GM12878 (cell line): Measurements from ENCODE around the gene HMMR. TPM values are rescaled to one million over a fixed set of nuclear protein-coding genes. Genes with fewer than 3 reads are reported as not detected.

Experiments
- ATAC-seq: fragments of 200-7000 bp; cut with Tn5 transposase; 3 replicates; pipeline ENCODE4 v1.9.1; 2020; ENCODE audit warnings: mild to moderate bottlenecking, moderate library complexity
- BruUV-seq: library from RNA; stranded (reverse); fragments of 400-500 nt; replicated peaks from 2 replicates; lab custom pipeline; 2021; lab: Mats Ljungman, UMichigan
- CTCF ChIA-PET: fragments of 300-600 bp; sonication (Branson Sonifier 250); formaldehyde crosslinking; extraction: SDS; loops from one replicate; lab custom pipeline; 2021; ENCODE audit warnings: inconsistent platforms; lab: Yijun Ruan, JAX
- POLR2A ChIA-PET: fragments of 350-600 bp; formaldehyde crosslinking; extraction: SDS; loops from one replicate; lab custom pipeline; 2021; ENCODE audit warnings: inconsistent platforms; lab: Charles Lee
- RAD21 ChIA-PET: fragments of 300-600 bp; sonication (Branson Sonifier 250); formaldehyde crosslinking; loops from one replicate; lab custom pipeline; 2023; ENCODE audit warnings: antibody characterized with exemption; ENCODE audit not compliant: unreplicated experiment; lab: Charles Lee
- SMC1A ChIA-PET: fragments of 300-600 bp; sonication (Branson Sonifier 250); formaldehyde crosslinking; loops from one replicate; lab custom pipeline; 2023; ENCODE audit not compliant: unreplicated experiment, uncharacterized antibody; lab: Charles Lee
- DNase-seq: peaks from one replicate; pipeline ENCODE4 v3.0.0-alpha.2; 2011; ENCODE audit warnings: low read depth, low spot score
- FAIRE-seq: peaks from 3 replicates; lab custom pipeline; 2011; peaks lifted over from hg19 to GRCh38; lab: Jason Lieb, UNC
- H2AFZ ChIP-seq: 2 replicates; pipeline ENCODE4 v1.6.0; 2011; ENCODE audit warnings: low read depth, low read length, control low read depth; ENCODE audit not compliant: control insufficient read depth
- H3K27ac ChIP-seq: 2 replicates; pipeline ENCODE4 v1.5.1; 2011; ENCODE audit warnings: control low read depth; ENCODE audit not compliant: control insufficient read depth, insufficient read depth
- H3K27me3 ChIP-seq, 2 experiments: replicated peaks in 1 of 2; 2 replicates each; pipeline versions ENCODE4 v1.6.0 to v1.6.1; 2011; ENCODE audit warnings: low read length in 1 of 2; ENCODE audit not compliant: control insufficient read depth in 2 of 2, insufficient read depth in 2 of 2
- H3K36me3 ChIP-seq, 2 experiments: 2 replicates each; pipeline ENCODE4 v1.5.1; 2011; ENCODE audit warnings: low read length in 1 of 2; ENCODE audit not compliant: control insufficient read depth in 2 of 2, insufficient read depth in 2 of 2
- H3K4me1 ChIP-seq: 2 replicates; pipeline ENCODE4 v1.6.1; 2011; ENCODE audit warnings: mild to moderate bottlenecking, low read length, moderate library complexity, mixed read lengths; ENCODE audit not compliant: control insufficient read depth, insufficient read depth
- H3K4me2 ChIP-seq: 2 replicates; pipeline ENCODE4 v1.6.0; 2011; ENCODE audit warnings: control low read depth; ENCODE audit not compliant: control insufficient read depth, insufficient read depth
- H3K4me3 ChIP-seq: fragments of 200-600 bp; sonication (generic); 2 replicates; pipeline ENCODE4 v1.5.1; 2016
- H3K79me2 ChIP-seq: 2 replicates; pipeline ENCODE4 v1.6.0; 2011; ENCODE audit warnings: low read length; ENCODE audit not compliant: control insufficient read depth, insufficient read depth
- H3K9ac ChIP-seq: 2 replicates; pipeline ENCODE4 v1.8.0; 2011; ENCODE audit warnings: low read length, control low read depth, mixed read lengths; ENCODE audit not compliant: control insufficient read depth, insufficient read depth
- H3K9me3 ChIP-seq: replicated peaks from 3 replicates; pipeline ENCODE4 v1.5.1; 2011; ENCODE audit warnings: mild to moderate bottlenecking, low read length; ENCODE audit not compliant: control insufficient read depth, insufficient read depth
- H4K20me1 ChIP-seq: 2 replicates; pipeline ENCODE4 v1.6.0; 2011; ENCODE audit not compliant: control insufficient read depth, insufficient read depth
- CREB1 ChIP-seq: IDR thresholded peaks from 2 replicates; pipeline ENCODE4 v1.6.1; 2012; ENCODE audit warnings: low read depth, mild to moderate bottlenecking, inconsistent platforms
- ETV6 ChIP-seq, 2 experiments: fragments of 450-650 bp in 1 of 2; IDR thresholded peaks in 1 of 2; conservative IDR thresholded peaks in 1 of 2; 2 replicates each; pipeline ENCODE4 v1.6.1; 2014; ENCODE audit warnings: antibody characterized with exemption in 1 of 2, borderline replicate concordance in 1 of 2, low read depth in 1 of 2, mild to moderate bottlenecking in 1 of 2, moderate library complexity in 1 of 2
- FOS ChIP-seq: IDR thresholded peaks from 3 replicates; pipeline ENCODE4 v1.6.1; 2011; ENCODE audit warnings: borderline replicate concordance; ENCODE audit not compliant: insufficient read length; ENCODE audit errors: extremely low read depth
- HCFC1 ChIP-seq: fragments of 150-350 bp; IDR thresholded peaks from 2 replicates; pipeline ENCODE4 v1.6.1; 2014; ENCODE audit warnings: low read length
- HDAC6 ChIP-seq: fragments of 200-600 bp; sonication (generic); IDR thresholded peaks from one replicate; pipeline ENCODE4 v1.8.0; 2017; ENCODE audit warnings: antibody characterized with exemption; ENCODE audit not compliant: unreplicated experiment
- LARP7 ChIP-seq: fragments of 450-650 bp; IDR thresholded peaks from 2 replicates; pipeline ENCODE4 v1.6.1; 2017; ENCODE audit warnings: mild to moderate bottlenecking
- NFYA ChIP-seq: IDR thresholded peaks from 2 replicates; pipeline ENCODE4 v1.6.1; 2011; ENCODE audit warnings: low read depth, mild to moderate bottlenecking, low read length, improper control_type of control experiment, borderline replicate concordance
- NR2C2 ChIP-seq: IDR thresholded peaks from 2 replicates; pipeline ENCODE4 v1.6.1; 2011; ENCODE audit warnings: borderline replicate concordance, low read depth; ENCODE audit not compliant: control insufficient read depth, insufficient read length
- PAX5 ChIP-seq: IDR thresholded peaks from 2 replicates; pipeline ENCODE4 v1.6.1; 2011; ENCODE audit warnings: low read depth, low read length, borderline replicate concordance
- SIN3A ChIP-seq: IDR thresholded peaks from 2 replicates; pipeline ENCODE4 v1.6.1; 2012; ENCODE audit warnings: low read depth, low read length, improper control_type of control experiment
- SMC3 ChIP-seq: IDR thresholded peaks from 2 replicates; pipeline ENCODE4 v1.6.1; 2011; ENCODE audit warnings: low read length, improper control_type of control experiment, borderline replicate concordance
- SPI1 ChIP-seq: IDR thresholded peaks from 2 replicates; pipeline ENCODE4 v1.6.1; 2011; ENCODE audit warnings: low read depth, mild to moderate bottlenecking, low read length, moderate library complexity, borderline replicate concordance; ENCODE audit not compliant: insufficient read depth
- SUPT20H ChIP-seq: IDR thresholded peaks from 2 replicates; pipeline ENCODE4 v1.6.1; 2011; ENCODE audit warnings: low read depth, mild to moderate bottlenecking, low read length, moderate library complexity, borderline replicate concordance; ENCODE audit not compliant: control insufficient read depth
- TAF1 ChIP-seq: IDR thresholded peaks from 2 replicates; pipeline ENCODE4 v1.6.1; 2011; ENCODE audit warnings: mild to moderate bottlenecking, low read depth, low read length, borderline replicate concordance
- ZBED1 ChIP-seq: IDR thresholded peaks from 2 replicates; pipeline ENCODE4 v1.6.1; 2016; ENCODE audit warnings: borderline replicate concordance
- WGBS: methylation state at CpG from one replicate; pipeline ENCODE4 v1.1.6; 2016; ENCODE audit warnings: low lambda C conversion rate; ENCODE audit not compliant: insufficient replicate concordance, insufficient coverage; ENCODE audit errors: missing lambda C conversion rate; 5-methylcytosine and 5-hydroxymethylcytosine counted together
- in situ Hi-C: fragments of 300-500 bp; cut with MboI; formaldehyde crosslinking; loops from 9 replicates; pipeline ENCODE4 v1.14.3; 2018; ENCODE audit warnings: mixed read lengths
- intact Hi-C: fragments of 100-400 bp; cut with micrococcal nuclease; formaldehyde crosslinking; loops from one replicate; pipeline ENCODE4 v1.14.2; 2022; ENCODE audit not compliant: unreplicated experiment
- polyA plus RNA-seq, 11 experiments: library from polyadenylated mRNA; depleted of rRNA in 4 of 11; unstranded in 6 of 11; stranded (reverse) in 5 of 11; fragments of >200 nt; fragmentation: Nextera tagmentation in 4 of 11; fragmentation: Illumina TruSeq in 1 of 11; extraction: Ambion mirVana in 4 of 11; extraction: Trizol in 1 of 11; gene quantifications; 1 replicate in 1 of 11; 2 replicates in 10 of 11; pipeline versions ENCODE4 v1.2.1 to v1.2.3, GENCODE V29; 2011 to 2016; ENCODE audit warnings: inconsistent platforms in 2 of 11, missing spikeins in 2 of 11, low read depth in 1 of 11
- total RNA-seq, 4 experiments: library from RNA; depleted of rRNA in 3 of 4; stranded (reverse); fragments of >200 nt in 3 of 4; fragmentation: Illumina TruSeq in 1 of 4; extraction: Trizol in 1 of 4; gene quantifications; 2 replicates each; pipeline versions ENCODE4 v1.2.1 to v1.2.3, GENCODE V29; 2013 to 2021

Gene HMMR
- total and polyA plus RNA-seq, 10 of the 15 experiments (the other 5 are each of a cell fraction or from before 2014, with no cell fraction given): 44.1 to 122 (median 64.2) TPM

DNA sequence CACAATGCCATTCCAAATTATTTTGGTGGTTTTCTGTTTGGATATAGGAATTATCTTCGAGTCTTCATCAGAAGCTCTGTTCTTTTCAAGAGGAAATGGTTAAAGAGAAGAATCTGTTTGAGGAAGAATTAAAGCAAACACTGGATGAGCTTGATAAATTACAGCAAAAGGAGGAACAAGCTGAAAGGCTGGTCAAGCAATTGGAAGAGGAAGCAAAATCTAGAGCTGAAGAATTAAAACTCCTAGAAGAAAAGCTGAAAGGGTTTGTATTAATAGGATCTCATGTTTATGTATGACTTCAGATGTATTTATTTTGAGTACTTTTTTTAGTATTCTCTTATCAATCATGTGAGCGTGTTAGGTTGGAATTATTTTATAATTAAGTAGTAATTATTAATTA, 15.0 kb downstream of the HMMR start:
- no peak for ATAC-seq
- WGBS: 100% methylated on average over 2 of the region's 2 CpGs
- no peak for TF ChIP-seq SIN3A
- TF ChIP-seq HDAC6: no peak
- TF ChIP-seq TAF1: no peak
- TF ChIP-seq HCFC1: no peak
- no peak for TF ChIP-seq FOS
- no peak for TF ChIP-seq SMC3
- TF ChIP-seq NR2C2: no peak
- no peak for TF ChIP-seq NFYA
- TF ChIP-seq LARP7: no peak
- no peak for TF ChIP-seq PAX5
- no peak for TF ChIP-seq SPI1
- no peak for TF ChIP-seq ETV6 (conservative IDR thresholded peaks at IDR 0.05 in 1 of 2, IDR thresholded peaks at IDR 0.05 in 1 of 2; ENCODE audit: borderline replicate concordance in 1 of 2, low read depth in 1 of 2)
- no peak for TF ChIP-seq CREB1
- no peak for TF ChIP-seq SUPT20H
- no peak for TF ChIP-seq ZBED1
- DNase-seq: no peak
- ChIA-PET CTCF (interaction anchor here (0.9 to 3.1 kb wide), 7 partner anchors 8 to 35 kb away, joined by 3 to 12 read pairs (median 7); no protein-coding TSS in a partner anchor), SMC1A (interaction anchor here (1.0 to 2.3 kb wide), 4 partner anchors 8 to 28 kb away, joined by 3 to 7 read pairs (median 3); no protein-coding TSS in a partner anchor), POLR2A (interaction anchor here (1.4 kb wide), 1 partner anchor 16 kb away, joined by 3 read pairs; no protein-coding TSS in a partner anchor), RAD21 (interaction anchor here (0.9 kb wide), 1 partner anchor 28 kb away, joined by 3 read pairs; no protein-coding TSS in a partner anchor)
- Histone ChIP-seq H3K4me2 (no peak overlapping the region), H3K27ac (no peak overlapping the region), H2AFZ (no peak overlapping the region), H4K20me1 (no peaks in the 10 kb centered on the region), H3K79me2 (no peaks in the 10 kb centered on the region), H3K4me1 (no peaks in the 10 kb centered on the region), H3K36me3 (peaks cover 7 to 19% of the 10 kb centered on the region in 2 experiments), H3K9ac (no peak overlapping the region), H3K4me3 (no peak overlapping the region), H3K27me3 (no peaks in the 10 kb centered on the region), H3K9me3 (no peaks in the 10 kb centered on the region)
- no TSS peak for BruUV-seq
- intact Hi-C loops: no loop called here
- FAIRE-seq: no peak
- in situ Hi-C loops: no loop called here
